CD8-positive, alpha-beta memory T cell (primary cell): Measurements from ENCODE around the gene NPSR1. TPM values are rescaled to one million over a fixed set of nuclear protein-coding genes. Genes with fewer than 3 reads are reported as not detected.
"Not testable (repeated sequence)": the region's sequence is repeated elsewhere in the genome, so short reads cannot be mapped to it uniquely, and the experiment has no call there.

Source experiments
- CTCF ChIA-PET: fragments of 350-600 bp; sonication (Branson Sonifier 250); formaldehyde crosslinking; loops from one replicate; lab custom pipeline; 2021; ENCODE audit warnings: antibody characterized with exemption; lab: Charles Lee
- POLR2A ChIA-PET: fragments of 350-600 bp; sonication (Branson Sonifier 250); formaldehyde crosslinking; loops from one replicate; lab custom pipeline; 2021; ENCODE audit warnings: antibody characterized with exemption; lab: Charles Lee
- DNase-seq, 5 donors: peaks; one replicate each; pipeline versions ENCODE4 v3.0.0 to v3.0.0-alpha.2; 2020 to 2022; ENCODE audit warnings: mixed read lengths in 1 of 5
- H3K27ac ChIP-seq: one replicate; pipeline ENCODE4 v1.7.0; 2013; ENCODE audit warnings: low read depth, mild to moderate bottlenecking, low read length, moderate library complexity
- H3K27me3 ChIP-seq: 2 replicates; pipeline ENCODE4 v1.7.0; 2013; ENCODE audit warnings: low read length, mild to moderate bottlenecking; ENCODE audit not compliant: insufficient read depth, poor library complexity, severe bottlenecking
- H3K36me3 ChIP-seq: 2 replicates; pipeline ENCODE4 v1.7.0; 2013; ENCODE audit warnings: mild to moderate bottlenecking, low read length, moderate library complexity; ENCODE audit not compliant: insufficient read depth
- H3K4me1 ChIP-seq: 2 replicates; pipeline ENCODE4 v1.7.0; 2013; ENCODE audit warnings: mild to moderate bottlenecking, low read length, moderate library complexity; ENCODE audit not compliant: insufficient read depth
- H3K4me3 ChIP-seq: 2 replicates; pipeline ENCODE4 v1.7.0; 2013; ENCODE audit warnings: mild to moderate bottlenecking, low read length
- H3K9me3 ChIP-seq: 2 replicates; pipeline ENCODE4 v1.7.0; 2013; ENCODE audit warnings: mild to moderate bottlenecking, low read length
- H3K27ac Mint-ChIP-seq, 8 donors: one replicate each; pipeline ENCODE4 v1.8.0; 2020 to 2021; ENCODE audit warnings: mixed read lengths in 8 of 8, mild to moderate bottlenecking in 6 of 8, inconsistent platforms in 3 of 8, moderate library complexity in 3 of 8
- H3K27me3 Mint-ChIP-seq, 2 donors: one replicate each; pipeline ENCODE4 v1.8.0; 2020 to 2021; ENCODE audit warnings: mixed read lengths in 2 of 2, mild to moderate bottlenecking in 1 of 2, moderate library complexity in 1 of 2
- H3K36me3 Mint-ChIP-seq, 3 donors: one replicate each; pipeline ENCODE4 v1.8.0; 2020 to 2021; ENCODE audit warnings: mixed read lengths in 3 of 3, inconsistent platforms in 1 of 3, mild to moderate bottlenecking in 1 of 3
- H3K4me1 Mint-ChIP-seq, 3 donors: one replicate each; pipeline ENCODE4 v1.8.0; 2020 to 2021; ENCODE audit warnings: mixed read lengths in 3 of 3, inconsistent platforms in 1 of 3, mild to moderate bottlenecking in 1 of 3
- H3K4me3 Mint-ChIP-seq, 7 donors: one replicate each; pipeline ENCODE4 v1.8.0; 2020 to 2021; ENCODE audit warnings: mixed read lengths in 7 of 7, mild to moderate bottlenecking in 6 of 7, moderate library complexity in 4 of 7, inconsistent platforms in 2 of 7
- H3K9me3 Mint-ChIP-seq, 5 donors: one replicate each; pipeline ENCODE4 v1.8.0; 2020 to 2022; ENCODE audit warnings: mixed read lengths in 5 of 5, mild to moderate bottlenecking in 3 of 5, moderate library complexity in 2 of 5, inconsistent platforms in 1 of 5
- polyA plus RNA-seq: library from polyadenylated mRNA; unstranded; fragments of 300-500 nt; fragmentation: Illumina TruSeq; gene quantifications from one replicate; pipeline ENCODE4 v1.2.3, GENCODE V29; 2021
- total RNA-seq, 2 experiments: library from RNA; stranded (reverse); gene quantifications; one replicate each; pipeline ENCODE4 v1.2.3, GENCODE V29; 2021

Gene NPSR1
- not detected for total RNA-seq
- polyA plus RNA-seq: not detected

GRCh38 chr7:34657632-34658268, at the start of gene NPSR1:
TSS of gene NPSR1 (plus strand) at chr7:34658218. CDS start at chr7:34658413, 195 bp downstream.
- DNase-seq: no peak
- ChIA-PET CTCF (interaction anchor here (1.2 kb wide), 1 partner anchor 9 kb away, joined by 3 read pairs; no protein-coding TSS in a partner anchor), POLR2A (no interaction called here)
- Mint-ChIP-seq H3K27me3 (peaks cover 5 to 16% of the 10 kb centered on the region in 2 donors), H3K36me3 (no peaks in the 10 kb centered on the region), H3K9me3 (peaks cover 0 to 2% (median 0%) of the 10 kb centered on the region in 5 donors), H3K4me1 (no peaks in the 10 kb centered on the region), H3K4me3 (no peak within 1 kb of the TSS), H3K27ac (no peak within 1 kb of the TSS)
- H3K36me3 ChIP-seq: no peaks in the 10 kb centered on the region
- no peak within 1 kb of the TSS for H3K4me3 ChIP-seq
- H3K4me1 ChIP-seq: no peaks in the 10 kb centered on the region
- H3K9me3 ChIP-seq: no peaks in the 10 kb centered on the region
- no peaks in the 10 kb centered on the region for H3K27me3 ChIP-seq
- no peak within 1 kb of the TSS for H3K27ac ChIP-seq

GRCh38 chr7:34612661-34613060, 45.4 kb upstream of the NPSR1 start:
- H3K9me3 ChIP-seq: no peaks in the 10 kb centered on the region
- no peaks in the 10 kb centered on the region for H3K4me1 ChIP-seq
- H3K36me3 ChIP-seq: no peaks in the 10 kb centered on the region
- Mint-ChIP-seq H3K9me3 (peaks cover 0 to 13% (median 3%) of the 10 kb centered on the region in 5 donors), H3K4me3 (no peak overlapping the region), H3K36me3 (no peaks in the 10 kb centered on the region), H3K27me3 (no peaks in the 10 kb centered on the region), H3K27ac (no peak overlapping the region), H3K4me1 (no peaks in the 10 kb centered on the region)
- ChIA-PET POLR2A (no interaction called here), CTCF (no interaction called here)
- H3K27me3 ChIP-seq: no peaks in the 10 kb centered on the region
- no peak overlapping the region for H3K4me3 ChIP-seq
- H3K27ac ChIP-seq: no peak overlapping the region
- DNase-seq: no peak

GRCh38 chr7:34620425-34620824, 37.6 kb upstream of the NPSR1 start:
- no peak overlapping the region for H3K4me3 ChIP-seq
- no peaks in the 10 kb centered on the region for H3K4me1 Mint-ChIP-seq
- no peaks in the 10 kb centered on the region for H3K9me3 Mint-ChIP-seq
- ChIA-PET CTCF (no interaction called here), POLR2A (no interaction called here)
- H3K4me3 Mint-ChIP-seq: no peak overlapping the region
- DNase-seq: no peak
- H3K9me3 ChIP-seq: no peaks in the 10 kb centered on the region
- H3K36me3 ChIP-seq: no peaks in the 10 kb centered on the region
- no peaks in the 10 kb centered on the region for H3K27me3 Mint-ChIP-seq
- H3K27ac ChIP-seq: no peak overlapping the region
- H3K27me3 ChIP-seq: no peaks in the 10 kb centered on the region
- no peaks in the 10 kb centered on the region for H3K36me3 Mint-ChIP-seq
- no peak overlapping the region for H3K27ac Mint-ChIP-seq
- no peaks in the 10 kb centered on the region for H3K4me1 ChIP-seq

- POLR2A ChIA-PET: no interaction called here
- no peak overlapping the region for H3K27ac Mint-ChIP-seq
- CTCF ChIA-PET: no interaction called here
- no peaks in the 10 kb centered on the region for H3K9me3 ChIP-seq
- no peak overlapping the region for H3K4me3 Mint-ChIP-seq
- no peaks in the 10 kb centered on the region for H3K36me3 Mint-ChIP-seq
- H3K4me1 ChIP-seq: no peaks in the 10 kb centered on the region
- H3K36me3 ChIP-seq: no peaks in the 10 kb centered on the region
- no peaks in the 10 kb centered on the region for H3K27me3 ChIP-seq
- DNase-seq: no peak
- H3K4me1 Mint-ChIP-seq: no peaks in the 10 kb centered on the region
- no peaks in the 10 kb centered on the region for H3K27me3 Mint-ChIP-seq
- no peak overlapping the region for H3K4me3 ChIP-seq
- no peak overlapping the region for H3K27ac ChIP-seq
- H3K9me3 Mint-ChIP-seq: peaks cover 0 to 2% (median 0%) of the 10 kb centered on the region in 5 donors
Measured at GRCh38 chr7:34622182-34622581, 35.8 kb upstream of the NPSR1 start.

- Histone ChIP-seq H3K4me1 (no peaks in the 10 kb centered on the region), H3K36me3 (no peaks in the 10 kb centered on the region), H3K27ac (no peak overlapping the region), H3K4me3 (no peak overlapping the region), H3K27me3 (no peaks in the 10 kb centered on the region), H3K9me3 (no peaks in the 10 kb centered on the region)
- H3K36me3 Mint-ChIP-seq: no peaks in the 10 kb centered on the region
- no peak overlapping the region for H3K4me3 Mint-ChIP-seq
- H3K4me1 Mint-ChIP-seq: no peaks in the 10 kb centered on the region
- H3K9me3 Mint-ChIP-seq: peaks cover 0 to 2% (median 0%) of the 10 kb centered on the region in 5 donors
- ChIA-PET POLR2A (no interaction called here), CTCF (no interaction called here)
- H3K27me3 Mint-ChIP-seq: no peaks in the 10 kb centered on the region
- H3K27ac Mint-ChIP-seq: peak overlapping the region in 1 of 8 donors; percentile 2
- no peak for DNase-seq
Measured at GRCh38 chr7:34622771-34623250, 35.2 kb upstream of the NPSR1 start.

GRCh38 chr7:34628618-34629017, 29.4 kb upstream of the NPSR1 start:
- H3K9me3 ChIP-seq, H3K27ac ChIP-seq, H3K27me3 ChIP-seq, DNase-seq, H3K4me3 ChIP-seq, POLR2A ChIA-PET, H3K27me3 Mint-ChIP-seq, H3K4me1 ChIP-seq, H3K4me3 Mint-ChIP-seq, H3K36me3 Mint-ChIP-seq, H3K27ac Mint-ChIP-seq, H3K36me3 ChIP-seq, CTCF ChIA-PET, H3K4me1 Mint-ChIP-seq: not testable (repeated sequence)
- H3K9me3 Mint-ChIP-seq: peaks cover 0 to 11% (median 1%) of the 10 kb centered on the region in 5 donors

GRCh38 chr7:34652809-34653208, 5.2 kb upstream of the NPSR1 start:
- Histone ChIP-seq H3K4me3 (no peak overlapping the region), H3K27ac (no peak overlapping the region), H3K9me3 (no peaks in the 10 kb centered on the region), H3K27me3 (no peaks in the 10 kb centered on the region), H3K4me1 (no peaks in the 10 kb centered on the region), H3K36me3 (no peaks in the 10 kb centered on the region)
- CTCF ChIA-PET: no interaction called here
- Mint-ChIP-seq H3K4me1 (no peaks in the 10 kb centered on the region), H3K27ac (no peak overlapping the region), H3K27me3 (peaks cover 2% of the 10 kb centered on the region in 2 donors), H3K9me3 (peaks cover 0 to 2% (median 0%) of the 10 kb centered on the region in 5 donors), H3K36me3 (no peaks in the 10 kb centered on the region), H3K4me3 (no peak overlapping the region)
- POLR2A ChIA-PET: no interaction called here
- DNase-seq: no peak

- H3K36me3 Mint-ChIP-seq: no peaks in the 10 kb centered on the region
- H3K4me1 Mint-ChIP-seq: no peaks in the 10 kb centered on the region
- H3K36me3 ChIP-seq: no peaks in the 10 kb centered on the region
- H3K9me3 ChIP-seq: no peaks in the 10 kb centered on the region
- no peaks in the 10 kb centered on the region for H3K27me3 ChIP-seq
- peaks cover 0 to 2% (median 0%) of the 10 kb centered on the region in 5 donors for H3K9me3 Mint-ChIP-seq
- H3K27ac ChIP-seq: no peak overlapping the region
- no peak overlapping the region for H3K27ac Mint-ChIP-seq
- H3K27me3 Mint-ChIP-seq: peaks cover 2 to 3% of the 10 kb centered on the region in 2 donors
- CTCF ChIA-PET: no interaction called here
- POLR2A ChIA-PET: no interaction called here
- no peak overlapping the region for H3K4me3 ChIP-seq
- DNase-seq: no peak
- no peaks in the 10 kb centered on the region for H3K4me1 ChIP-seq
- no peak overlapping the region for H3K4me3 Mint-ChIP-seq
Measured at GRCh38 chr7:34653787-34654186, 4.2 kb upstream of the NPSR1 start.
